ENCODE results near the gene NRN1L.

DNA sequence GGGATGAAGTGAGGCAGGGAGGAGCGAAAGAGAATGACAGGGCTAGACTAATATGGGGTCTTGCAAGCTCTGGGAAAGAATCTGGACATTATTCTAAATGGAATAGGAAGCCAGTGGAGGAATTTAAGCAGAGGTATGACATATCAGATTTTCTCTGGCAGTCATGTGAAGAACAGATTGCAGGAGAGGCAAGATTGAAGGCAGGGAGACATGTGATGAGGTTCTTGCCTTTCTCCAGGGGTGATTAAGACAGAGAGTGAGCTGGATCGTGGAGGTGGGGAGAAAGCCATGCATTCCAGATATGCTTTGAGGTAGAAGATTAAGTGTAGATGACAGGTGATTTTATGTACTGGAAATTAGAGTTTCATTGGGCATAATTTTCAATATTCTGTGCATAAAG is 46.9 kb upstream of the NRN1L start:
- TF ChIP-seq, protein P1, sequence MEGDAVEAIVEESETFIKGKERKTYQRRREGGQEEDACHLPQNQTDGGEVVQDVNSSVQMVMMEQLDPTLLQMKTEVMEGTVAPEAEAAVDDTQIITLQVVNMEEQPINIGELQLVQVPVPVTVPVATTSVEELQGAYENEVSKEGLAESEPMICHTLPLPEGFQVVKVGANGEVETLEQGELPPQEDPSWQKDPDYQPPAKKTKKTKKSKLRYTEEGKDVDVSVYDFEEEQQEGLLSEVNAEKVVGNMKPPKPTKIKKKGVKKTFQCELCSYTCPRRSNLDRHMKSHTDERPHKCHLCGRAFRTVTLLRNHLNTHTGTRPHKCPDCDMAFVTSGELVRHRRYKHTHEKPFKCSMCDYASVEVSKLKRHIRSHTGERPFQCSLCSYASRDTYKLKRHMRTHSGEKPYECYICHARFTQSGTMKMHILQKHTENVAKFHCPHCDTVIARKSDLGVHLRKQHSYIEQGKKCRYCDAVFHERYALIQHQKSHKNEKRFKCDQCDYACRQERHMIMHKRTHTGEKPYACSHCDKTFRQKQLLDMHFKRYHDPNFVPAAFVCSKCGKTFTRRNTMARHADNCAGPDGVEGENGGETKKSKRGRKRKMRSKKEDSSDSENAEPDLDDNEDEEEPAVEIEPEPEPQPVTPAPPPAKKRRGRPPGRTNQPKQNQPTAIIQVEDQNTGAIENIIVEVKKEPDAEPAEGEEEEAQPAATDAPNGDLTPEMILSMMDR (IDR thresholded peaks at IDR 0.05; ENCODE audit: low read length): no peak
- TF ChIP-seq EZH2 (IDR thresholded peaks at IDR 0.05; ENCODE audit: borderline replicate concordance, low read length): no peak

All from OCI-LY1 (cell line).